Tibial artery (tissue), 4 donors: ENCODE results near the gene CYREN.

Experiments used
- DNase-seq, 2 donors: peaks; one replicate each; pipeline ENCODE4 v3.0.0-alpha.2; 2019
- H3K27ac ChIP-seq, 2 donors: fragments of 200-600 bp; sonication (generic) in 1 of 2; 1 replicate in 1 of 2; 2 replicates in 1 of 2; pipeline ENCODE4 v1.5.1; 2018 to 2019; ENCODE audit warnings: mild to moderate bottlenecking in 1 of 2
- H3K27me3 ChIP-seq, 2 donors: fragments of 200-600 bp; sonication (generic) in 1 of 2; one replicate each; pipeline versions ENCODE4 v1.5.1 to v1.6.0; 2016 to 2019
- H3K36me3 ChIP-seq, 3 donors: fragments of 200-600 bp; sonication (generic) in 2 of 3; one replicate each; pipeline ENCODE4 v1.5.1; 2016 to 2019; ENCODE audit warnings: mild to moderate bottlenecking in 2 of 3
- H3K4me1 ChIP-seq, 4 donors: fragments of 200-600 bp; sonication (generic) in 2 of 4; 1 replicate in 3 of 4; 2 replicates in 1 of 4; pipeline ENCODE4 v1.5.1; 2016 to 2019
- H3K4me3 ChIP-seq, 2 donors: fragments of 200-600 bp; sonication (generic) in 1 of 2; 1 replicate in 1 of 2; 2 replicates in 1 of 2; pipeline ENCODE4 v1.5.1; 2018 to 2019; ENCODE audit warnings: mild to moderate bottlenecking in 2 of 2
- H3K9me3 ChIP-seq, 3 donors: fragments of 200-600 bp; sonication (generic) in 1 of 3; one replicate each; pipeline ENCODE4 v1.5.1; 2016 to 2019
- CTCF ChIP-seq, 2 experiments: fragments of 200-600 bp in 1 of 2; fragments of 450-650 bp in 1 of 2; IDR thresholded peaks; one replicate each; pipeline ENCODE4 v1.5.1; 2017 to 2019; ENCODE audit warnings: antibody characterized with exemption in 2 of 2, mild to moderate bottlenecking in 1 of 2, moderate library complexity in 1 of 2
- intact Hi-C: fragments of 100-400 bp; cut with DNase I; formaldehyde crosslinking; loops from one replicate; pipeline ENCODE4 v1.15.0; 2023; ENCODE audit warnings: low total_unique reads

Gene CYREN

GRCh38 chr7:135121868-135122267 is 48.6 kb downstream of the CYREN start:
- Histone ChIP-seq H3K27me3 (no peaks in the 10 kb centered on the region), H3K9me3 (peaks cover 0 to 6% (median 0%) of the 10 kb centered on the region in 3 donors), H3K4me1 (no peaks in the 10 kb centered on the region), H3K4me3 (no peak overlapping the region), H3K27ac (no peak overlapping the region), H3K36me3 (peaks cover 0 to 9% (median 0%) of the 10 kb centered on the region in 3 donors)
- no peak for DNase-seq
- intact Hi-C loops = no loop called here
- no peak for TF ChIP-seq CTCF (IDR thresholded peaks at IDR 0.05)

GRCh38 chr7:135117096-135117495 is 53.4 kb downstream of the CYREN start:
- peaks cover 0 to 6% (median 0%) of the 10 kb centered on the region in 3 donors for H3K9me3 ChIP-seq
- no peak for TF ChIP-seq CTCF (IDR thresholded peaks at IDR 0.05)
- no peaks in the 10 kb centered on the region for H3K4me1 ChIP-seq
- no peak overlapping the region for H3K27ac ChIP-seq
- no peaks in the 10 kb centered on the region for H3K27me3 ChIP-seq
- peaks cover 0 to 9% (median 0%) of the 10 kb centered on the region in 3 donors for H3K36me3 ChIP-seq
- no peak for DNase-seq
- intact Hi-C loops = no loop called here
- H3K4me3 ChIP-seq = no peak overlapping the region
